BJ (cell line): ENCODE measurements around the gene EFCAB6. TPM values are rescaled to one million over a fixed set of nuclear protein-coding genes. Genes with fewer than 3 reads are reported as not detected.

Experiments
- CTCF ChIA-PET: fragments of 350-600 bp; formaldehyde crosslinking; extraction: SDS; loops from one replicate; lab custom pipeline; 2021; ENCODE audit warnings: antibody characterized with exemption, inconsistent platforms; lab: Yijun Ruan, JAX
- POLR2A ChIA-PET: fragments of 300-600 bp; sonication (Branson Sonifier 250); formaldehyde crosslinking; extraction: SDS; loops from one replicate; lab custom pipeline; 2021; ENCODE audit warnings: antibody characterized with exemption; lab: Charles Lee
- DNase-seq: peaks from one replicate; pipeline ENCODE4 v3.0.0-alpha.2; 2011; ENCODE audit warnings: low read depth
- H3K27me3 ChIP-seq: 2 replicates; pipeline ENCODE4 v1.6.0; 2011; ENCODE audit warnings: low read length; ENCODE audit not compliant: control insufficient read depth, insufficient read depth
- H3K36me3 ChIP-seq: 2 replicates; pipeline ENCODE4 v1.5.1; 2011; ENCODE audit warnings: low read length; ENCODE audit not compliant: control insufficient read depth, insufficient read depth
- H3K4me3 ChIP-seq: 2 replicates; pipeline ENCODE4 v1.5.1; 2011; ENCODE audit warnings: low read depth, mild to moderate bottlenecking, control low read depth, low read length
- CTCF ChIP-seq: IDR thresholded peaks from 2 replicates; pipeline ENCODE4 v1.5.1; 2011; ENCODE audit warnings: low read depth, mild to moderate bottlenecking, control low read depth, inconsistent platforms, low read length, moderate library complexity; ENCODE audit not compliant: insufficient read depth
- polyA plus RNA-seq: library from polyadenylated mRNA; depleted of rRNA; stranded (reverse); fragments of >200 nt; gene quantifications from 2 replicates; pipeline ENCODE4 v1.2.3, GENCODE V29; 2011

The EFCAB6 gene
- polyA plus RNA-seq, 1 experiment: 0.75 TPM

GRCh38 chr22:43515411-43515810 is 296.7 kb downstream of the EFCAB6 start:
- H3K4me3 ChIP-seq: no peak overlapping the region
- no peaks in the 10 kb centered on the region for H3K36me3 ChIP-seq
- no peak for DNase-seq
- ChIA-PET POLR2A (no interaction called here), CTCF (no interaction called here)
- no peak for TF ChIP-seq CTCF
- no peaks in the 10 kb centered on the region for H3K27me3 ChIP-seq

- ChIA-PET CTCF (no interaction called here), POLR2A (no interaction called here)
- H3K27me3 ChIP-seq: no peaks in the 10 kb centered on the region
- H3K4me3 ChIP-seq: no peak overlapping the region
- no peak for DNase-seq
- no peaks in the 10 kb centered on the region for H3K36me3 ChIP-seq
- no peak for TF ChIP-seq CTCF
These were observed 297.5 kb downstream of the EFCAB6 start for GRCh38 chr22:43514476-43515157.

- no peak for DNase-seq
- Histone ChIP-seq H3K27me3 (no peaks in the 10 kb centered on the region), H3K36me3 (no peaks in the 10 kb centered on the region), H3K4me3 (no peak overlapping the region)
- ChIA-PET CTCF (no interaction called here), POLR2A (no interaction called here)
- TF ChIP-seq CTCF: no peak
These were observed 299.8 kb downstream of the EFCAB6 start for GRCh38 chr22:43512279-43512678.

GRCh38 chr22:43511276-43511910 is 300.7 kb downstream of the EFCAB6 start:
- Histone ChIP-seq H3K27me3 (no peaks in the 10 kb centered on the region), H3K4me3 (no peak overlapping the region), H3K36me3 (no peaks in the 10 kb centered on the region)
- CTCF ChIA-PET: no interaction called here
- no peak for TF ChIP-seq CTCF
- POLR2A ChIA-PET: no interaction called here
- no peak for DNase-seq

- POLR2A ChIA-PET: no interaction called here
- H3K36me3 ChIP-seq: no peaks in the 10 kb centered on the region
- H3K4me3 ChIP-seq: no peak overlapping the region
- H3K27me3 ChIP-seq: no peaks in the 10 kb centered on the region
- TF ChIP-seq CTCF: no peak
- DNase-seq: no peak
- CTCF ChIA-PET: no interaction called here
These were observed 301.6 kb downstream of the EFCAB6 start for GRCh38 chr22:43510281-43511070.
